WTC11 (cell line): Measurements from ENCODE around the gene ZCCHC14. TPM values are rescaled to one million over a fixed set of nuclear protein-coding genes. Genes with fewer than 3 reads are reported as not detected.

Experiments used
- ATAC-seq: fragments of 200-7000 bp; cut with Tn5 transposase; 2 replicates; pipeline ENCODE4 v1.10.0; 2021; ENCODE audit warnings: mild to moderate bottlenecking, moderate library complexity
- CTCF ChIA-PET: fragments of 300-600 bp; sonication (Branson Sonifier 250); formaldehyde crosslinking; loops from one replicate; lab custom pipeline; 2021; ENCODE audit warnings: antibody characterized with exemption; lab: Charles Lee
- POLR2A ChIA-PET: fragments of 350-600 bp; sonication (Branson Sonifier 250); formaldehyde crosslinking; loops from one replicate; lab custom pipeline; 2021; ENCODE audit warnings: antibody characterized with exemption; lab: Charles Lee
- DNase-seq: peaks from one replicate; pipeline ENCODE4 v3.0.0; 2021; ENCODE audit warnings: low spot score
- H3K27ac Mint-ChIP-seq: 2 replicates; pipeline ENCODE4 v1.8.0; 2021; ENCODE audit warnings: mixed read lengths
- H3K27me3 Mint-ChIP-seq: 2 replicates; pipeline ENCODE4 v1.8.0; 2021; ENCODE audit warnings: low read depth, mild to moderate bottlenecking, moderate library complexity, mixed read lengths
- H3K36me3 Mint-ChIP-seq: 2 replicates; pipeline ENCODE4 v1.8.0; 2021; ENCODE audit warnings: mixed read lengths
- H3K4me1 Mint-ChIP-seq: 2 replicates; pipeline ENCODE4 v1.8.0; 2022; ENCODE audit warnings: mixed read lengths
- H3K4me3 Mint-ChIP-seq: 2 replicates; pipeline ENCODE4 v1.8.0; 2021; ENCODE audit warnings: mild to moderate bottlenecking, moderate library complexity, mixed read lengths
- H3K9me3 Mint-ChIP-seq: 2 replicates; pipeline ENCODE4 v1.8.0; 2021; ENCODE audit warnings: mixed read lengths
- CREM ChIP-seq: sonication (generic); formaldehyde crosslinking; IDR thresholded peaks from 2 replicates; pipeline ENCODE4 v1.8.1; 2022; ENCODE audit warnings: mild to moderate bottlenecking, missing genetic modification reagents, moderate library complexity
- GABPB1 ChIP-seq: sonication (generic); formaldehyde crosslinking; IDR thresholded peaks from 2 replicates; pipeline ENCODE4 v1.8.1; 2023; ENCODE audit warnings: mild to moderate bottlenecking, missing genetic modification reagents
- JAZF1 ChIP-seq: fragments of 250-450 bp; sonication (Bioruptor Pico); IDR thresholded peaks from 2 replicates; pipeline ENCODE4 v1.9.0; 2021; ENCODE audit warnings: moderate library complexity, mild to moderate bottlenecking, inconsistent platforms
- KAT7 ChIP-seq: sonication (generic); formaldehyde crosslinking; IDR thresholded peaks from 2 replicates; pipeline ENCODE4 v1.8.1; 2023; ENCODE audit warnings: missing genetic modification reagents, mild to moderate bottlenecking, borderline replicate concordance
- NFE2L1 ChIP-seq: sonication (generic); formaldehyde crosslinking; IDR thresholded peaks from 2 replicates; pipeline ENCODE4 v1.8.1; 2023; ENCODE audit warnings: missing genetic modification reagents
- NR2C2 ChIP-seq: sonication (generic); formaldehyde crosslinking; IDR thresholded peaks from 2 replicates; pipeline ENCODE4 v1.8.0; 2022; ENCODE audit warnings: mild to moderate bottlenecking, missing genetic modification reagents
- OVOL2 ChIP-seq: fragments of 250-450 bp; sonication (Bioruptor Pico); IDR thresholded peaks from 2 replicates; pipeline ENCODE4 v1.9.0; 2021; ENCODE audit warnings: mild to moderate bottlenecking, borderline replicate concordance
- ZNF232 ChIP-seq: sonication (generic); formaldehyde crosslinking; IDR thresholded peaks from 2 replicates; pipeline ENCODE4 v1.8.0; 2022; ENCODE audit warnings: mild to moderate bottlenecking, missing genetic modification reagents
- ZNF317 ChIP-seq: sonication (generic); formaldehyde crosslinking; IDR thresholded peaks from 2 replicates; pipeline ENCODE4 v1.8.1; 2023; ENCODE audit warnings: low read depth, mild to moderate bottlenecking, moderate library complexity, missing genetic modification reagents, borderline replicate concordance
- ZNF423 ChIP-seq: fragments of 250-450 bp; sonication (Bioruptor Pico); IDR thresholded peaks from 2 replicates; pipeline ENCODE4 v2.1.2; 2022; ENCODE audit warnings: mild to moderate bottlenecking, moderate library complexity
- total RNA-seq: library from RNA; stranded (reverse); gene quantifications from 3 replicates; pipeline ENCODE4 v1.2.3, GENCODE V29; 2021
- TF ChIP-seq, protein P1 (sequence below): sonication (generic); formaldehyde crosslinking; IDR thresholded peaks from 2 replicates; pipeline ENCODE4 v1.8.1; 2023; ENCODE audit warnings: mild to moderate bottlenecking, moderate library complexity, missing genetic modification reagents
- TF ChIP-seq, protein P2 (sequence below): fragments of 250-450 bp; sonication (Bioruptor Pico); IDR thresholded peaks from 2 replicates; pipeline ENCODE4 v1.9.0; 2021; ENCODE audit warnings: mild to moderate bottlenecking
- TF ChIP-seq, protein P3 (sequence below): sonication (generic); formaldehyde crosslinking; IDR thresholded peaks from 2 replicates; pipeline ENCODE4 v1.8.0; 2022; ENCODE audit warnings: mild to moderate bottlenecking, missing genetic modification reagents
- TF ChIP-seq, protein P4 (sequence below): sonication (generic); formaldehyde crosslinking; IDR thresholded peaks from 2 replicates; pipeline ENCODE4 v1.8.0; 2023; ENCODE audit warnings: missing genetic modification reagents
- TF ChIP-seq, protein P5 (sequence below): sonication (generic); formaldehyde crosslinking; IDR thresholded peaks from 2 replicates; pipeline ENCODE4 v1.8.1; 2023; ENCODE audit warnings: mild to moderate bottlenecking, missing genetic modification reagents

ZCCHC14 gene
- total RNA-seq, 1 experiment from 2014 or later: 33.8 TPM

DNA sequence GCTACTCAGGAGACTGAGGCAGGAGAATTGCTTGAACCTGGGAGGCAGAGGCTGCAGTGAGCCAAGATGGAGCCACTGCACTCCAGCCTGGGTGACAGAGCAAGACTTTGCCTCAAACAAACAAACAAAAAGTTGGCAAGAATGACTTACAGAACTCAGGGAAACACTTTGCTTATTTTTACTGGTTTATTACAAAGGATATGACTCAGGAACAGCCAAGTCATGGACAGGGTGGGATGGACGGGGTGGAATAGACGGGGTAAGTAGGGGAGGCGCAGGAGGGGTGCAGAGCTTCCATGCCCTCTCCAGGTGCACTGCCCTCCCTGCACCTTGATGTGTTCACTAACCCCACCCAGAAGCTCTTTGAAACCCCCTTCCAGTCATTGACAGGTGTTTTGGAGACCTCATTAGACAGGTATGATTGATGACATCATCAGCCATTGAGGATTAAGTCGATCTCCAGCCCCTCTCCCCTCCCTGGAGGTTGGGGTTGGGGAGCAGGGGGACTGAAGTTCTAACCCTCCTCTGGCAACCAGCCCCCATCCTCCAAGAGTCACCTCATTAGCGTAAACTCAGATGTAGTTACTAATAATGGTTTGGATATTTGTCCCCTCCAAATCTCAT is 41.3 kb upstream of the ZCCHC14 start (continued):
- TF ChIP-seq, protein P1, sequence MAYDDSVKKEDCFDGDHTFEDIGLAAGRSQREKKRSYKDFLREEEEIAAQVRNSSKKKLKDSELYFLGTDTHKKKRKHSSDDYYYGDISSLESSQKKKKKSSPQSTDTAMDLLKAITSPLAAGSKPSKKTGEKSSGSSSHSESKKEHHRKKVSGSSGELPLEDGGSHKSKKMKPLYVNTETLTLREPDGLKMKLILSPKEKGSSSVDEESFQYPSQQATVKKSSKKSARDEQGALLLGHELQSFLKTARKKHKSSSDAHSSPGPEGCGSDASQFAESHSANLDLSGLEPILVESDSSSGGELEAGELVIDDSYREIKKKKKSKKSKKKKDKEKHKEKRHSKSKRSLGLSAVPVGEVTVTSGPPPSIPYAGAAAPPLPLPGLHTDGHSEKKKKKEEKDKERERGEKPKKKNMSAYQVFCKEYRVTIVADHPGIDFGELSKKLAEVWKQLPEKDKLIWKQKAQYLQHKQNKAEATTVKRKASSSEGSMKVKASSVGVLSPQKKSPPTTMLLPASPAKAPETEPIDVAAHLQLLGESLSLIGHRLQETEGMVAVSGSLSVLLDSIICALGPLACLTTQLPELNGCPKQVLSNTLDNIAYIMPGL (CRISPR knock-in tag): no peak
- TF ChIP-seq NFE2L1: no peak
- TF ChIP-seq, protein P2, sequence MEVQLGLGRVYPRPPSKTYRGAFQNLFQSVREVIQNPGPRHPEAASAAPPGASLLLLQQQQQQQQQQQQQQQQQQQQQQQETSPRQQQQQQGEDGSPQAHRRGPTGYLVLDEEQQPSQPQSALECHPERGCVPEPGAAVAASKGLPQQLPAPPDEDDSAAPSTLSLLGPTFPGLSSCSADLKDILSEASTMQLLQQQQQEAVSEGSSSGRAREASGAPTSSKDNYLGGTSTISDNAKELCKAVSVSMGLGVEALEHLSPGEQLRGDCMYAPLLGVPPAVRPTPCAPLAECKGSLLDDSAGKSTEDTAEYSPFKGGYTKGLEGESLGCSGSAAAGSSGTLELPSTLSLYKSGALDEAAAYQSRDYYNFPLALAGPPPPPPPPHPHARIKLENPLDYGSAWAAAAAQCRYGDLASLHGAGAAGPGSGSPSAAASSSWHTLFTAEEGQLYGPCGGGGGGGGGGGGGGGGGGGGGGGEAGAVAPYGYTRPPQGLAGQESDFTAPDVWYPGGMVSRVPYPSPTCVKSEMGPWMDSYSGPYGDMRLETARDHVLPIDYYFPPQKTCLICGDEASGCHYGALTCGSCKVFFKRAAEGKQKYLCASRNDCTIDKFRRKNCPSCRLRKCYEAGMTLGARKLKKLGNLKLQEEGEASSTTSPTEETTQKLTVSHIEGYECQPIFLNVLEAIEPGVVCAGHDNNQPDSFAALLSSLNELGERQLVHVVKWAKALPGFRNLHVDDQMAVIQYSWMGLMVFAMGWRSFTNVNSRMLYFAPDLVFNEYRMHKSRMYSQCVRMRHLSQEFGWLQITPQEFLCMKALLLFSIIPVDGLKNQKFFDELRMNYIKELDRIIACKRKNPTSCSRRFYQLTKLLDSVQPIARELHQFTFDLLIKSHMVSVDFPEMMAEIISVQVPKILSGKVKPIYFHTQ (CRISPR knock-in tag): no peak

DNA sequence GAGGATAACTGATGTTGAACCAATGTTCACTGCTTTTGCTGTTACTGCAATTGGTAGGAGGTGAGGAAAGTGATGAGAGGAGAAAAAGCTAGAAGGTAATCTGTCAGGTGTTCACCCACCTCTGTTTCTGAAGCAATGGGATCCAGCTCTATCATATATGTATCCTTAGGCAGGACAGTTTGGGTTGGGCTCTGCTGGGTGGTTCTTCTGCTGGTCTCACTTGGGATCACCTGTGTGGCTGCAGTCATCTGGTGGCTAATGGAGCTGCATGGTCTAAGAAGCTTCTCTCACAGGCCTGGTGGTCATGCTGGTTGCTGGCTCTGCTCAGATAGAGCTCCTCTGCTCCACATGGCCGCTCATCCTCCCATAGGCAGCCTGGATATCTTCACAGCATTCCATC is 40.2 kb upstream of the ZCCHC14 start:
- POLR2A ChIA-PET: interaction anchor here (0.8 kb wide), 1 partner anchor 79 kb away, joined by 4 read pairs; no protein-coding TSS in a partner anchor

DNA sequence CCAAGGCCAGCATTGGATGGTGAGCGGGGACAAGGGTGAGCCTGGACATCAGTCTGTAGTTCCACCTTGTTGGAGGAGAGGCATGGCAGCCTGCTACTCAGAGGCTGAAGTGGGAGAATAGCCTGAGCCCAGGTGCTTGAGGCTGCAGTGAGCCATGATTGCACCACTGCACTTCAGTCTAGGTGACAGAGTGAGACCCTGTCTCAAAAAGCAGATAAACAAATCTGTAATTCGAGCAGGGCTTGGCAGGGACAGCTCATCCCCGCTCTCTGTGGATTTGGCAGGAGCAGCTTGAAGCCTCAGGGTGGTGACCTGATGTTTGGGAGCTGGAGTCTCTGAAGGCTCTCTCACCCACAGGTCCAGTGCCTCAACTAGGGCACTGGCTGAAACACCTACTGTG is 38.6 kb upstream of the ZCCHC14 start:
- no peak overlapping the region for H3K27ac Mint-ChIP-seq
- DNase-seq (no peak), ATAC-seq (no peak)
- TF ChIP-seq GABPB1 (CRISPR knock-in tag) (0 out of 2 replicates have a peak, but pooled peaks have one; percentile 10), NR2C2 (CRISPR knock-in tag) (no peak)
- CTCF ChIA-PET: interaction anchor here (1.6 kb wide), 1 partner anchor 40 kb away, joined by 4 read pairs; no protein-coding TSS in a partner anchor
- peaks cover 19% of the 10 kb centered on the region for H3K27me3 Mint-ChIP-seq
- POLR2A ChIA-PET: no interaction called here
- peaks cover 6% of the 10 kb centered on the region; the same call in 1 of the 2 replicates for H3K4me1 Mint-ChIP-seq
- peaks cover 57% of the 10 kb centered on the region for H3K9me3 Mint-ChIP-seq
- H3K36me3 Mint-ChIP-seq: peaks cover 30% of the 10 kb centered on the region
- H3K4me3 Mint-ChIP-seq: no peak overlapping the region

More for the DNA sequence above, 40.2 kb upstream of the ZCCHC14 start:
- Mint-ChIP-seq H3K9me3 (peaks cover 65% of the 10 kb centered on the region), H3K27me3 (peaks cover 24% of the 10 kb centered on the region), H3K4me3 (no peak overlapping the region), H3K27ac (no peak overlapping the region)
- CTCF ChIA-PET: no interaction called here
- TF ChIP-seq OVOL2 (CRISPR knock-in tag) (no peak), CREM (no peak), JAZF1 (no peak), ZNF317 (CRISPR knock-in tag) (no peak)
- TF ChIP-seq, all 79 proteins: peak for 0
- DNase-seq (no peak), ATAC-seq (no peak)
- H3K4me1 Mint-ChIP-seq: peaks cover 16% of the 10 kb centered on the region
- peaks cover 35% of the 10 kb centered on the region for H3K36me3 Mint-ChIP-seq

DNA sequence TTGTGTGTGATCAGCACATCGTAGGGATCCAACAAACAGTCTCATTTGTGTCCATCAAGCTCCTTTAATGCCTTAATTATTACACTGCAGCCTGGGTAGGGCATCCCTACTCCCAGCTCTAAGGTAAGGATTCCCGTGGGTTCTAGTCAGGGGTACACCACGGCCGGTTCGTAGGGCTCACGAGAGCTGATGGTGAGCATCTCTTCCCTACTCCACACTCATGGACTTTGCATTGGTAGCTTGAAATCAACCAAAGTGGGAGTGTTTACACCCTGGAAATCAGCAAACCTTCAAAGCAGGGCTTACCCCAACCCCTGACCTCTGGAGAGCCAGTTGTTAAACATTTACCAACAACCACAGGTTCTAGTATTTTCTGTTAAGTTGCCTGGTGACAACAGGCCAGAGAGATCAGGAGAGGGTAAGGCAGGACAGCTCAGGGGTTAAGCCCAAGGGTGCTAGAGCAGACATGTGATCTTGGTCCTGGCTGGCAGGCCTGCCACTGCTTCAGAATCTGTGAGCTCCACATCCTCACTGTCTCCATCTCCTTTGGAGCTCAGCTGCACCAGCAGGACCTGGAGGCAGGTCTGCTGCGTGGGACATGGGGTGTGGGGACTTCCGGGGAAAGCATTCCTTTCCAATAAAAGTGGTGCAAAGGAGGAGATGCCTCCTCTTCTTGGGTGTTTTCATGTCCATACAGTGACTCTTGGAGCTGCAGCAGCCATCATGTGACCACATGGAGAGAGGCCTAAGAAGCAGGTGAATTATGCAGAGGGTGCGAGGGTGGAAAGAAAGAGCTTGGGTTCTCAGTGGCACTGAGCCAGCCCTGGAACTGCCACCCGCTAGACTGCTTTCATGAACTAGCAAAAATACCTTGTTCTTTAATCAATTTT is 36.1 kb upstream of the ZCCHC14 start:
- DNase-seq (no peak), ATAC-seq (no peak)
- peaks cover 15% of the 10 kb centered on the region for H3K36me3 Mint-ChIP-seq
- ChIA-PET CTCF (interaction anchor here (1.1 kb wide), 1 partner anchor 73 kb away, joined by 5 read pairs; the partner anchor contains the start of gene JPH3), POLR2A (no interaction called here)
- H3K9me3 Mint-ChIP-seq: peaks cover 37% of the 10 kb centered on the region
- no peaks in the 10 kb centered on the region for H3K4me1 Mint-ChIP-seq
- TF ChIP-seq ZNF423 (CRISPR knock-in tag) (no peak), KAT7 (CRISPR knock-in tag) (no peak), GABPB1 (CRISPR knock-in tag) (peak; percentile 70), ZNF232 (CRISPR knock-in tag) (no peak), NR2C2 (CRISPR knock-in tag) (no peak)
- TF ChIP-seq, protein P3, sequence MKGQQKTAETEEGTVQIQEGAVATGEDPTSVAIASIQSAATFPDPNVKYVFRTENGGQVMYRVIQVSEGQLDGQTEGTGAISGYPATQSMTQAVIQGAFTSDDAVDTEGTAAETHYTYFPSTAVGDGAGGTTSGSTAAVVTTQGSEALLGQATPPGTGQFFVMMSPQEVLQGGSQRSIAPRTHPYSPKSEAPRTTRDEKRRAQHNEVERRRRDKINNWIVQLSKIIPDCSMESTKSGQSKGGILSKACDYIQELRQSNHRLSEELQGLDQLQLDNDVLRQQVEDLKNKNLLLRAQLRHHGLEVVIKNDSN (CRISPR knock-in tag): no peak
- TF ChIP-seq, protein P4, sequence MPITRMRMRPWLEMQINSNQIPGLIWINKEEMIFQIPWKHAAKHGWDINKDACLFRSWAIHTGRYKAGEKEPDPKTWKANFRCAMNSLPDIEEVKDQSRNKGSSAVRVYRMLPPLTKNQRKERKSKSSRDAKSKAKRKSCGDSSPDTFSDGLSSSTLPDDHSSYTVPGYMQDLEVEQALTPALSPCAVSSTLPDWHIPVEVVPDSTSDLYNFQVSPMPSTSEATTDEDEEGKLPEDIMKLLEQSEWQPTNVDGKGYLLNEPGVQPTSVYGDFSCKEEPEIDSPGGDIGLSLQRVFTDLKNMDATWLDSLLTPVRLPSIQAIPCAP: no peak
- TF ChIP-seq, protein P5, sequence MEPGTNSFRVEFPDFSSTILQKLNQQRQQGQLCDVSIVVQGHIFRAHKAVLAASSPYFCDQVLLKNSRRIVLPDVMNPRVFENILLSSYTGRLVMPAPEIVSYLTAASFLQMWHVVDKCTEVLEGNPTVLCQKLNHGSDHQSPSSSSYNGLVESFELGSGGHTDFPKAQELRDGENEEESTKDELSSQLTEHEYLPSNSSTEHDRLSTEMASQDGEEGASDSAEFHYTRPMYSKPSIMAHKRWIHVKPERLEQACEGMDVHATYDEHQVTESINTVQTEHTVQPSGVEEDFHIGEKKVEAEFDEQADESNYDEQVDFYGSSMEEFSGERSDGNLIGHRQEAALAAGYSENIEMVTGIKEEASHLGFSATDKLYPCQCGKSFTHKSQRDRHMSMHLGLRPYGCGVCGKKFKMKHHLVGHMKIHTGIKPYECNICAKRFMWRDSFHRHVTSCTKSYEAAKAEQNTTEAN (CRISPR knock-in tag): no peak
- peaks cover 12% of the 10 kb centered on the region for H3K27me3 Mint-ChIP-seq
- H3K27ac Mint-ChIP-seq: no peak overlapping the region
- H3K4me3 Mint-ChIP-seq: no peak overlapping the region
